DMS114 treated with DMSO at 0.1 percent for 48 hours (cell line): Measurements from ENCODE around the gene CDK14.

ENCODE experiments used
- DNase-seq: peaks from one replicate; lab custom pipeline; 2025; ENCODE audit not compliant: unreplicated experiment; lab: John Stamatoyannopoulos, UW

Gene CDK14

GRCh38 chr7:90836937-90837336 is 240.8 kb downstream of the CDK14 start:
- DNase-seq = no peak

- no peak for DNase-seq
Observed at GRCh38 chr7:90838799-90839198, 242.7 kb downstream of the CDK14 start.

DNA sequence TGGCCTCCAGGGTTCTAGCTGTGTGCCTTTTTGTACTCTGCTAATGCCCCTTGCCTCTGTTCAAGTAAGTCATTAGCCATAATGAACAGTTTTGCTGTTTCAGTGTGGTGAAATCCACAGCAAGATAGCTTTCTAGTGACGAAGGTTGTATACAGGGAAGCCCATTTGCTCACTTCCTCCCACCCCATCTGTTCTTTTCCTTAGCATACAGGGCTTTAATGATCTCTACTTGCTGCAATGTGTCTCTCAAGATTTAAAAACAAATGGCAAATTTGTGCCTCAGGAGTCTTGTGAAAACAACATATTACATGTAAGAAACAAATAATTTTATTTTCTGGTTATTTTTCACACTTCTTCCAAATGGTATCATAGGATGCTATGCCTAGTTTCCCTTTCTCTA is 243.2 kb downstream of the CDK14 start:
- no peak for DNase-seq

GRCh38 chr7:90839727-90840291 is 243.7 kb downstream of the CDK14 start:
- no peak for DNase-seq

- DNase-seq = no peak
Observed at GRCh38 chr7:90841759-90842429, 245.8 kb downstream of the CDK14 start.

- DNase-seq = no peak
Observed at GRCh38 chr7:90842430-90842788, 246.3 kb downstream of the CDK14 start.

DNA sequence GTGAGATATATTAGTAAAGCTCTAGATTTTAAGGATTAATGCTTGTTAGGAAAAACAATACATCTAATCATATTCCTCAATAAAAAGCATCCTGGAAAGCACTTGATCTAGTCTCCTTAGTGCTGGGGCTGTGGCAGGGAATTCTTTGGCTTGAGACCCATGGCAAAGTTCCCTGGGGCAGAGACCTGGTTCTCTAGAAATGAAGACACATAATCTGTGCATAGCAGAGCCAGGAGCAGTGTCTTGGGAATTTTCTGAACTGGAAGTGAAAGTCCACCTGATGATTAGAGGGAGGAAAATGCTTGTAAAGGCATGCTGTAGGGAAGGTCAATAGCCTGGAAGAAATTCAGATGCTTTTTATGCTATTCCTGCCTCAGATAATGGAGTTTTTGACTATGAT is 247.4 kb downstream of the CDK14 start:
- DNase-seq = no peak

DNA sequence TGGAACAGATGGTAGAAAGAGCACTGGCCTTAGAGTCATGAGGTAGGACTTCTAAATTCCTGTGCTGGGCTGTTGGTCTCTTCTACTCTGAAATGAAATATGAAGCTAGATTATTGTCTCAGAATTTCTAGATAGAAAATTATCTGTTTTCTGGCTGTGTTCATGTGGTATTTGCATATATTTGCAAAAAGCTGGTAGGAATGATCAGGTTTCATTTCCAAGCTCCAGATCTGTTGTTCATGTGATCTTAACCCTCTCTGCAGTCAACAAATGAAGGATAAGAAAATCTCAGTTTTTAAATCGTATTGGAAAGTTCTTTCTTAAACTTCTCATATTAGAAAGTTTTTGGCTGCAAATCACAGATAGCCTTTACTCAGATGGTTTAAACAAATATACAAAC is 248.3 kb downstream of the CDK14 start:
- no peak for DNase-seq

- no peak for DNase-seq
Observed at GRCh38 chr7:90846192-90846591, 250.1 kb downstream of the CDK14 start.

- no peak for DNase-seq
Observed at GRCh38 chr7:90850066-90850465, 253.9 kb downstream of the CDK14 start.

GRCh38 chr7:90850471-90850870 is 254.3 kb downstream of the CDK14 start:
- DNase-seq = no peak

GRCh38 chr7:90853205-90853604 is 257.1 kb downstream of the CDK14 start:
- DNase-seq = no peak

GRCh38 chr7:90856351-90857070 is 260.4 kb downstream of the CDK14 start:
- DNase-seq = no peak

DNA sequence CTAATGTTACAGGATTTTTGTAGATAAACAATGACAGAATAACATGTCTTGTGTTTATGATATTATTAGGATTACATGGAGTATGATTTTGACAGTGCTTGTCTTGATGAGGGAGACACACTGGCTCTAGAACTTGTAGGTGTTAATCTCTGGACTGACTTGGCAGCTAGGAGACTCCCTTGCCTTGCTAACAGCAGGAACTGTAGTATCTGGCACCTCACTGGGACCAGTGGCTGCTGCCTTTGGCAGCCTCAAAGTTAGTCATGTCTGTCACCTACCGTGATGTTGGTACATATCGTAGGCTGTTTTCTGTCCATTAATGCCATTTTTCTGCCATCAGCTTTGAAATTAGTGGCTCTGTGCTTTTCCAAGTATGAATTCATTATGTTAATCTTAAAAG is 261.5 kb downstream of the CDK14 start:
- DNase-seq = no peak

- no peak for DNase-seq
Observed at GRCh38 chr7:90858546-90858945, 262.4 kb downstream of the CDK14 start.

DNA sequence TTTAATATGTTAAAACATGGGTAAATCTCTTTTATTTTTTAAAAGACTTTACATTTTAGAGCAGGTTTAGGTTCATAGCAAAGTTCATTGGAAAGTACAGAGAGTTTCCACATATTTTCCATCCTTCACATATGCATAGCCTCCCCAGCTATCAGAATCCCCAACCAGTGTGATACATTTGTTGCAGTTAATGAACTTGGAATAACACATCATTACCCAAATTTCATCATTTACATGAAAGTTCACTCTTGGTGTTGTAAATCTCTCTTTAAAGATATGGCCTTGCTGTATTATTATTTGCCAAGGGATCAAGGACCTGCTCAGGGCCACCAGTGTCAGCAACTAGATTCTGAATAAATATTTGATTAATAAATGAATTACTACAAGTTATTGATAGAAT is 263.4 kb downstream of the CDK14 start:
- no peak for DNase-seq

DNA sequence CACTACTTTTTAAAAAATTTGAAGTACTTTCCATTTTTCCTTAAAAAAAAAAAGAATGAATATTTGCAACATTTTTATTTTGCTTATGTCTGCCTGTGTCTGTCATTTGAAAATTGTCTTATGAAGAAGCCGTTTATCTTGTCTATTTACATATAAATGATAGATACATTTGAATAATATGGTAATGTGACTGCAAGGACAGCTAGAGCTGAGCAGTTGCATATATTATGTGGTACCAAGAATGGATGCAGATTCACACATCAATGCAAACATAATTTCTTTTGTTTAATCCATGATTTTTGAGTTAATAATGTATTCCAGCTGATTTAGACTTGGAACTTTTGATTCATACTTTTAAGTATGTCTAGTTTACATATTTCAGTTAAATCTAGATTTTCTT is 268.0 kb downstream of the CDK14 start:
- DNase-seq = no peak

- DNase-seq = no peak
Observed at GRCh38 chr7:90869335-90869734, 273.2 kb downstream of the CDK14 start.

GRCh38 chr7:90876701-90877100 is 280.6 kb downstream of the CDK14 start:
- no peak for DNase-seq

DNA sequence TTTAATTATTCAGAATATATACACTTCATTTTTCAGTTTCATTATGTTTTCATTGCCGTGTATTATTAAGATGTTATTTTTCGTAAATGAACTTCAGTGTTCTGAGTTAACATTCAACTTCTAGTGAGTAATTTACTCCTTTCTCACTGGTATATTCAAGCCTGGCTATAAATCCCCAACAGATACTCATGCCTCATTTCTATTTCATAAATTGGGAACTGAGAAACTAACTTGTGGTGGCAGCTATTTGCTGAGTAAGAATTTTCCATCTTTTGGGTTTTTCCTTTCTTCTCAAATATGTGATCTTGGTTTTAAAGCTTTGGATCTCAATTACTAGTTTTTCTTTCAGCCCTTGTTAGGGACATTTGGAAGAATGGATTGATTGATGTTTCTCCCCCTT is 281.1 kb downstream of the CDK14 start:
- no peak for DNase-seq

DNA sequence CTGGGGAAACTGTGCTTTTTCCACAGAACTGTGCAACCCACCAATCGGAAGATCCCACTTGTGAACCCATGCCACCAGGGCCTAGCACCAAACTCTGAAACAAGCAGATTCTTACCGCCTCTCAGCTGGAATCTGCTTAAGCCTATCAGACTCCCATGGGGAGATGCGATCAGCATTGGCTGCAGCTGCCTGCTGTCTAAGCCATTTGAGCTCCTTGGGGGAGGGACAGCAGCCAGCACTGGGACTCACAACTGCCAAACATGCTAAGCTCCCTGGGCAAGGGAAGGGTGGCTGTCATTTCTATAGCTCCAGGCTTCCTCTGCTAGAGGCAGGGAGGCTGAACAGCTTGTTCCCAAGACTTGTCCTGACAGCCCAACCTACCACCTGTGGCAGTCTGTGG is 283.8 kb downstream of the CDK14 start:
- DNase-seq = no peak

- no peak for DNase-seq
Observed at GRCh38 chr7:90886416-90886815, 290.3 kb downstream of the CDK14 start.

DNA sequence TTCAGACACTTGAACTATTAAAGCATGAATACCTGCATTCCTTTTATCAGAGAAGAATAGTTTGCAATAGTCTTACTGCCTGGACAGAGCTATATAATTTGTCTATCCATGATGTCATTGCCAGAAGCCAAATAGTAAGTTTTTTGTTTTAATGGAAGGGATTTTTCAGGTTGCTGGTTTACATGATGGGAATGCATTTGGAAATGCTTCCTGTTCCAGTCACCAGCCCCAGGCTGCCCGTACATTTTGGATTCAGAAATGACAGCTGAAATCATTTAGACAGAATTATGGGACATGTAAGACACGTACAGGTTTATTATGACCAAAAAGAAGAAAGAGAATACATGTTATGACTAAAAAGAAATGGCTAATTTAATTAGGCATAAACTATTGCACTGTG is 293.1 kb downstream of the CDK14 start:
- no peak for DNase-seq
